ENCODE data around the gene GMPS. TPM values are rescaled to one million over a fixed set of nuclear protein-coding genes. Genes with fewer than 3 reads are reported as not detected.
A peak's percentile ranks its signal among the peaks of the same experiment; 100 is the strongest.

The GMPS gene
- total and polyA plus RNA-seq, 9 of the 15 experiments (the other 6 are each of a cell fraction or from before 2014, with no cell fraction given) = 73.7 to 282 (median 156) TPM

DNA sequence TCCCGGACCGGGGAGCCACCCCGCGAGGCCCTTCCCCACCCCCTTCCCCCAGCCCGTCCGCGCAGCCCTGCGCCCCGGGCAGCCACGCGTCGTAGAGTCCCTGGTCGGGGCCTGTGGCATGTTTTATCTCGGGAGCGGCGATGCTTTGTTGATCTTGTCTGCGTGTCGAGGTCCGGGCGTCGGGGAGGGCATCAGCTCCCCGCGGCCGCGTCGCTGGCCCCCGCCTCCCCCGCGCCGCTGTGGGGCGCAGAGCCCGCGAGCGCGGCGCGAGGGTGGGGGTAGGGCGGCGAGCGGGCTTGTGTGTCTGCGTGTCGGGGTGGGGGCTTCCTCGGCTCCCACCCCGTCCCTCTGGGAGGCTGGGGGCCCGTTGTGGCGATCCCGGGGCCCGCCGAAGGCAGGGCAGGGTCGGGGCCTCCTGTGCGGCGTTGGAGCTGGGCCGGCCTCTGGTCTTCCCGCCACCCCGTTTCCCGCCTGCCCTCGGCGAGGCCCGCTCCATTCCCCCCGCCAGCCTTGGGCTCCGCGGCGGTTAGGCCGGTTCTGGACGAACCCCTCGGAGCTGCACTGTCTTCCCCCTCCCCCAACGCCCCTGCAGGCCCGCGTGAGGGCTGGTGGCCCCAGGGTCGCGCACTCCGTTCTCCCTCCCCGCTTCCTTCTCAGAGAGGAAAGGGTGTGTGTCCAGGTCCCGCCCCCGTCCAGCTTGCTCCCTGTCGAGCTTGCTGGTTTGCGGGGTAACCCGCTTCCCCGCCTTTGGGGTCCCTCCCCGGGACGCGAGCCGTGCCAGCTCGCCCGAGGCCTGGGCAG lies 695 bp downstream of the GMPS start (continued):
- TF ChIP-seq SRSF1 (IDR thresholded peaks at IDR 0.05; ENCODE audit: low read depth, low read length) (no peak), SRSF7 (optimal IDR thresholded peaks at IDR 0.05; ENCODE audit: low read depth, low read length) (no peak), NCOA6 (IDR thresholded peaks at IDR 0.05) (0 out of 2 replicates have a peak, but pooled peaks have one; percentile 36), ZFP1 (CRISPR knock-in tag; IDR thresholded peaks at IDR 0.05) (no peak), PHB (CRISPR knock-in tag; IDR thresholded peaks at IDR 0.05) (no peak), NR2C1 (IDR thresholded peaks at IDR 0.05) (no peak), NR2C1 (tag; IDR thresholded peaks at IDR 0.05) (no peak), E2F3 (CRISPR knock-in tag; IDR thresholded peaks at IDR 0.05) (peak; percentile 67; the same call in 1 of the 2 replicates), ZNF766 (CRISPR knock-in tag; conservative IDR thresholded peaks at IDR 0.05) (0 out of 2 replicates have a peak, but pooled peaks have one; percentile 40), SMARCA5 (IDR thresholded peaks at IDR 0.05) (no peak), DDX20 (tag; IDR thresholded peaks at IDR 0.05; ENCODE audit: low read depth) (no peak), ZFPM2 (CRISPR knock-in tag; IDR thresholded peaks at IDR 0.05) (no peak), NFE2 (IDR thresholded peaks at IDR 0.05; ENCODE audit: low read depth) (no peak), CAMTA2 (CRISPR knock-in tag; conservative IDR thresholded peaks at IDR 0.05) (no peak), ATF1 (CRISPR knock-in tag; IDR thresholded peaks at IDR 0.05) (no peak), ATF1 (tag; IDR thresholded peaks at IDR 0.05) (no peak; the same call in none of the 2 replicates), NFXL1 (CRISPR knock-in tag; IDR thresholded peaks at IDR 0.05) (no peak), BRCA1 (IDR thresholded peaks at IDR 0.05) (no peak), BRCA1 (CRISPR knock-in tag; IDR thresholded peaks at IDR 0.05) (no peak)
- TF ChIP-seq, protein P1, sequence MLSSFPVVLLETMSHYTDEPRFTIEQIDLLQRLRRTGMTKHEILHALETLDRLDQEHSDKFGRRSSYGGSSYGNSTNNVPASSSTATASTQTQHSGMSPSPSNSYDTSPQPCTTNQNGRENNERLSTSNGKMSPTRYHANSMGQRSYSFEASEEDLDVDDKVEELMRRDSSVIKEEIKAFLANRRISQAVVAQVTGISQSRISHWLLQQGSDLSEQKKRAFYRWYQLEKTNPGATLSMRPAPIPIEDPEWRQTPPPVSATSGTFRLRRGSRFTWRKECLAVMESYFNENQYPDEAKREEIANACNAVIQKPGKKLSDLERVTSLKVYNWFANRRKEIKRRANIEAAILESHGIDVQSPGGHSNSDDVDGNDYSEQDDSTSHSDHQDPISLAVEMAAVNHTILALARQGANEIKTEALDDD (IDR thresholded peaks at IDR 0.05) = no peak
- TF ChIP-seq, protein P2, sequence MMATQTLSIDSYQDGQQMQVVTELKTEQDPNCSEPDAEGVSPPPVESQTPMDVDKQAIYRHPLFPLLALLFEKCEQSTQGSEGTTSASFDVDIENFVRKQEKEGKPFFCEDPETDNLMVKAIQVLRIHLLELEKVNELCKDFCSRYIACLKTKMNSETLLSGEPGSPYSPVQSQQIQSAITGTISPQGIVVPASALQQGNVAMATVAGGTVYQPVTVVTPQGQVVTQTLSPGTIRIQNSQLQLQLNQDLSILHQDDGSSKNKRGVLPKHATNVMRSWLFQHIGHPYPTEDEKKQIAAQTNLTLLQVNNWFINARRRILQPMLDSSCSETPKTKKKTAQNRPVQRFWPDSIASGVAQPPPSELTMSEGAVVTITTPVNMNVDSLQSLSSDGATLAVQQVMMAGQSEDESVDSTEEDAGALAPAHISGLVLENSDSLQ (IDR thresholded peaks at IDR 0.05) = no peak
- TF ChIP-seq, protein P3, sequence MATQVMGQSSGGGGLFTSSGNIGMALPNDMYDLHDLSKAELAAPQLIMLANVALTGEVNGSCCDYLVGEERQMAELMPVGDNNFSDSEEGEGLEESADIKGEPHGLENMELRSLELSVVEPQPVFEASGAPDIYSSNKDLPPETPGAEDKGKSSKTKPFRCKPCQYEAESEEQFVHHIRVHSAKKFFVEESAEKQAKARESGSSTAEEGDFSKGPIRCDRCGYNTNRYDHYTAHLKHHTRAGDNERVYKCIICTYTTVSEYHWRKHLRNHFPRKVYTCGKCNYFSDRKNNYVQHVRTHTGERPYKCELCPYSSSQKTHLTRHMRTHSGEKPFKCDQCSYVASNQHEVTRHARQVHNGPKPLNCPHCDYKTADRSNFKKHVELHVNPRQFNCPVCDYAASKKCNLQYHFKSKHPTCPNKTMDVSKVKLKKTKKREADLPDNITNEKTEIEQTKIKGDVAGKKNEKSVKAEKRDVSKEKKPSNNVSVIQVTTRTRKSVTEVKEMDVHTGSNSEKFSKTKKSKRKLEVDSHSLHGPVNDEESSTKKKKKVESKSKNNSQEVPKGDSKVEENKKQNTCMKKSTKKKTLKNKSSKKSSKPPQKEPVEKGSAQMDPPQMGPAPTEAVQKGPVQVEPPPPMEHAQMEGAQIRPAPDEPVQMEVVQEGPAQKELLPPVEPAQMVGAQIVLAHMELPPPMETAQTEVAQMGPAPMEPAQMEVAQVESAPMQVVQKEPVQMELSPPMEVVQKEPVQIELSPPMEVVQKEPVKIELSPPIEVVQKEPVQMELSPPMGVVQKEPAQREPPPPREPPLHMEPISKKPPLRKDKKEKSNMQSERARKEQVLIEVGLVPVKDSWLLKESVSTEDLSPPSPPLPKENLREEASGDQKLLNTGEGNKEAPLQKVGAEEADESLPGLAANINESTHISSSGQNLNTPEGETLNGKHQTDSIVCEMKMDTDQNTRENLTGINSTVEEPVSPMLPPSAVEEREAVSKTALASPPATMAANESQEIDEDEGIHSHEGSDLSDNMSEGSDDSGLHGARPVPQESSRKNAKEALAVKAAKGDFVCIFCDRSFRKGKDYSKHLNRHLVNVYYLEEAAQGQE (IDR thresholded peaks at IDR 0.05; ENCODE audit: borderline replicate concordance) = no peak
- TF ChIP-seq, protein P3 (CRISPR knock-in tag; IDR thresholded peaks at IDR 0.05; ENCODE audit: low read depth) = no peak

Data from K562 (cell line).